Gastrocnemius medialis (tissue), 4 donors: ENCODE results near the gene CBFA2T2.

Experiments
- POLR2A ChIP-seq, 2 donors: fragments of 450-650 bp; IDR thresholded peaks; one replicate each; pipeline ENCODE4 v1.6.1; 2017; ENCODE audit warnings: antibody characterized with exemption in 2 of 2, mild to moderate bottlenecking in 2 of 2, moderate library complexity in 2 of 2
- TF ChIP-seq, protein P1 (sequence below), 5 experiments: fragments of 450-650 bp in 3 of 5; fragments of 200-600 bp in 2 of 5; sonication (generic) in 2 of 5; IDR thresholded peaks in 4 of 5; conservative IDR thresholded peaks in 1 of 5; 1 replicate in 4 of 5; 2 replicates in 1 of 5; pipeline ENCODE4 v1.5.1; 2016 to 2019; ENCODE audit warnings: antibody characterized with exemption in 5 of 5, mild to moderate bottlenecking in 3 of 5, moderate library complexity in 3 of 5

DNA sequence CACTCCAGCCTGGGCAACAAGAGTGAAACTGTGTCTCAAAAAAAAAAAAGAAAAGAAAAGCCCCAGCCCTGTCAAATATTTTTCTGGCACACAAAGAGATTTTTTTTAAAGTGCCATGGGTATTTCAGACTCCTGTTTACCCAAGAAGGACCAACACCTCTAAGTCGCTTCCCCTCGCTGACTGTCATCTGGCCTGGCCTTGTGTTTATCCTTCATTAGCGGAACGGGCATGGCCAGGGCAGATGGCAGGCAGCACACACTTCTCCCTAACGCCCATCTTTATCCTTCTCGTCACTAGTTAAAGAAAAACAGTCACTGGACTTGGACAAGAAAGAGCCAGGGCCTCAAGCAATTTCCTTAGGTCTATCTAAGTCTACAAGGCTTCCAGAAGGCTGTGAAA is 7.3 kb upstream of the CBFA2T2 start:
- TF ChIP-seq, protein P1, sequence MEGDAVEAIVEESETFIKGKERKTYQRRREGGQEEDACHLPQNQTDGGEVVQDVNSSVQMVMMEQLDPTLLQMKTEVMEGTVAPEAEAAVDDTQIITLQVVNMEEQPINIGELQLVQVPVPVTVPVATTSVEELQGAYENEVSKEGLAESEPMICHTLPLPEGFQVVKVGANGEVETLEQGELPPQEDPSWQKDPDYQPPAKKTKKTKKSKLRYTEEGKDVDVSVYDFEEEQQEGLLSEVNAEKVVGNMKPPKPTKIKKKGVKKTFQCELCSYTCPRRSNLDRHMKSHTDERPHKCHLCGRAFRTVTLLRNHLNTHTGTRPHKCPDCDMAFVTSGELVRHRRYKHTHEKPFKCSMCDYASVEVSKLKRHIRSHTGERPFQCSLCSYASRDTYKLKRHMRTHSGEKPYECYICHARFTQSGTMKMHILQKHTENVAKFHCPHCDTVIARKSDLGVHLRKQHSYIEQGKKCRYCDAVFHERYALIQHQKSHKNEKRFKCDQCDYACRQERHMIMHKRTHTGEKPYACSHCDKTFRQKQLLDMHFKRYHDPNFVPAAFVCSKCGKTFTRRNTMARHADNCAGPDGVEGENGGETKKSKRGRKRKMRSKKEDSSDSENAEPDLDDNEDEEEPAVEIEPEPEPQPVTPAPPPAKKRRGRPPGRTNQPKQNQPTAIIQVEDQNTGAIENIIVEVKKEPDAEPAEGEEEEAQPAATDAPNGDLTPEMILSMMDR (IDR thresholded peaks at IDR 0.05 in 4 of 5, conservative IDR thresholded peaks at IDR 0.05 in 1 of 5), result no peak
- no peak for TF ChIP-seq POLR2A (IDR thresholded peaks at IDR 0.05)
